Endothelial cell of umbilical vein (primary cell): ENCODE data around the gene NUDT3. TPM values are rescaled to one million over a fixed set of nuclear protein-coding genes. Genes with fewer than 3 reads are reported as not detected.

Experiments used
- BruUV-seq: library from RNA; stranded (reverse); fragments of 400-500 nt; replicated peaks from 2 replicates; lab custom pipeline; 2021; lab: Mats Ljungman, UMichigan
- CTCF ChIA-PET: fragments of 300-600, 350-600 bp; sonication (Branson Sonifier 250); formaldehyde crosslinking; loops from one replicate; lab custom pipeline; 2021; ENCODE audit warnings: antibody characterized with exemption, inconsistent platforms; lab: Charles Lee
- POLR2A ChIA-PET: fragments of 300-600, 350-600 bp; sonication (Branson Sonifier 250); formaldehyde crosslinking; loops from one replicate; lab custom pipeline; 2021; ENCODE audit warnings: antibody characterized with exemption, inconsistent platforms; lab: Charles Lee
- DNase-seq: peaks from one replicate; pipeline ENCODE4 v3.0.0-alpha.2; 2011; ENCODE audit warnings: low read depth, low spot score
- FAIRE-seq: peaks from 2 replicates; lab custom pipeline; 2011; peaks lifted over from hg19 to GRCh38; lab: Jason Lieb, UNC
- H2AFZ ChIP-seq: 2 replicates; pipeline ENCODE4 v1.6.0; 2012; ENCODE audit warnings: low read depth, low read length, control low read depth, inconsistent platforms
- H3K27ac ChIP-seq: 2 replicates; pipeline ENCODE4 v1.5.1; 2011; ENCODE audit warnings: low read depth, mild to moderate bottlenecking, control low read depth, low read length, moderate library complexity; ENCODE audit not compliant: insufficient read depth
- H3K27me3 ChIP-seq, 2 experiments: 2 replicates each; pipeline versions ENCODE4 v1.6.0 to v1.6.1; 2011; ENCODE audit warnings: low read length in 2 of 2, mixed read lengths in 1 of 2; ENCODE audit not compliant: control insufficient read depth in 2 of 2, insufficient read depth in 2 of 2
- H3K36me3 ChIP-seq, 2 experiments: 2 replicates in 1 of 2; 3 replicates in 1 of 2; pipeline ENCODE4 v1.5.1; 2011; ENCODE audit warnings: low read length in 2 of 2, mild to moderate bottlenecking in 1 of 2, moderate library complexity in 1 of 2; ENCODE audit not compliant: control insufficient read depth in 2 of 2, insufficient read depth in 2 of 2; ENCODE audit errors: extremely low read depth in 1 of 2
- H3K4me1 ChIP-seq: 3 replicates; pipeline ENCODE4 v1.5.1; 2011; ENCODE audit warnings: mild to moderate bottlenecking, low read length; ENCODE audit not compliant: control insufficient read depth, insufficient read depth; ENCODE audit errors: extremely low read depth
- H3K4me2 ChIP-seq: 2 replicates; pipeline ENCODE4 v1.6.1; 2011; ENCODE audit warnings: low read length, control low read depth, mixed read lengths; ENCODE audit not compliant: insufficient read depth
- H3K4me3 ChIP-seq, 3 experiments: fragments of 200-600 bp in 1 of 3; sonication (generic), shearing (Covaris generic) in 1 of 3; replicated peaks in 1 of 3; 2 replicates each; pipeline ENCODE4 v1.5.1; 2011 to 2016; ENCODE audit warnings: control low read depth in 3 of 3, low read length in 3 of 3, mild to moderate bottlenecking in 2 of 3, inconsistent platforms in 1 of 3, low read depth in 1 of 3, moderate library complexity in 1 of 3; ENCODE audit not compliant: insufficient read depth in 1 of 3
- H3K79me2 ChIP-seq: 2 replicates; pipeline ENCODE4 v1.6.0; 2012; ENCODE audit warnings: low read length, inconsistent platforms; ENCODE audit not compliant: control insufficient read depth, insufficient read depth
- H3K9ac ChIP-seq: replicated peaks from 2 replicates; pipeline ENCODE3; 2011; ENCODE audit warnings: low read length, control low read depth; ENCODE audit not compliant: insufficient read depth; ENCODE audit errors: extremely low read depth
- H3K9me1 ChIP-seq: replicated peaks from 3 replicates; pipeline ENCODE4 v1.6.0; 2011; ENCODE audit warnings: mild to moderate bottlenecking, low read length; ENCODE audit not compliant: control insufficient read depth, insufficient read depth; ENCODE audit errors: extremely low read depth
- H3K9me3 ChIP-seq: replicated peaks from 2 replicates; pipeline ENCODE4 v1.5.1; 2012; ENCODE audit warnings: low read length, inconsistent platforms; ENCODE audit not compliant: control insufficient read depth, insufficient read depth
- H4K20me1 ChIP-seq: replicated peaks from 2 replicates; pipeline ENCODE3; 2011; ENCODE audit warnings: mild to moderate bottlenecking, low read length; ENCODE audit not compliant: control insufficient read depth, insufficient read depth; ENCODE audit errors: extremely low read depth
- CTCF ChIP-seq, 2 donors: IDR thresholded peaks; 1 replicate in 1 of 2; 2 replicates in 1 of 2; pipeline ENCODE4 v1.5.1; 2011; ENCODE audit warnings: low read length in 2 of 2, mild to moderate bottlenecking in 2 of 2, moderate library complexity in 2 of 2, control low read depth in 1 of 2, inconsistent platforms in 1 of 2, low read depth in 1 of 2; ENCODE audit not compliant: insufficient read depth in 1 of 2; ENCODE audit errors: extremely low read depth in 1 of 2
- EZH2 ChIP-seq: IDR thresholded peaks from 2 replicates; pipeline ENCODE4 v1.6.1; 2012; ENCODE audit warnings: borderline replicate concordance, low read depth, mild to moderate bottlenecking, moderate library complexity, low read length, inconsistent platforms; ENCODE audit not compliant: severe bottlenecking
- FOS ChIP-seq: IDR thresholded peaks from 2 replicates; pipeline ENCODE4 v1.6.1; 2011; ENCODE audit warnings: mild to moderate bottlenecking, low read length, moderate library complexity, borderline replicate concordance; ENCODE audit not compliant: insufficient read depth
- GATA2 ChIP-seq: IDR thresholded peaks from 2 replicates; pipeline ENCODE4 v1.7.0; 2011; ENCODE audit warnings: low read depth, mild to moderate bottlenecking, moderate library complexity, mixed read lengths, low read length; ENCODE audit not compliant: insufficient read length, insufficient read depth
- JUN ChIP-seq: IDR thresholded peaks from 2 replicates; pipeline ENCODE4 v1.6.1; 2011; ENCODE audit warnings: borderline replicate concordance, low read depth; ENCODE audit not compliant: insufficient read length, insufficient read depth
- MAX ChIP-seq: IDR thresholded peaks from 2 replicates; pipeline ENCODE4 v1.6.1; 2011; ENCODE audit not compliant: insufficient read depth, insufficient read length
- MYC ChIP-seq: IDR thresholded peaks from one replicate; pipeline ENCODE4 v1.6.1; 2011; ENCODE audit warnings: mild to moderate bottlenecking, low read depth, low read length
- POLR2A ChIP-seq: IDR thresholded peaks from 2 replicates; pipeline ENCODE4 v1.6.1; 2012; ENCODE audit warnings: low read depth, mild to moderate bottlenecking, control low read depth, low read length
- POLR2AphosphoS5 ChIP-seq: IDR thresholded peaks from 2 replicates; pipeline ENCODE4 v1.6.1; 2012; ENCODE audit warnings: low read depth, mild to moderate bottlenecking, control low read depth, low read length, moderate library complexity; ENCODE audit not compliant: insufficient read depth
- dilution Hi-C: fragments of 300-500 bp; cut with MboI; formaldehyde crosslinking; loops from one replicate; pipeline ENCODE4 v1.15.0; 2019; ENCODE audit warnings: low sequenced_read_pairs; ENCODE audit not compliant: extremely low pct_ligation_motif_present
- intact Hi-C: fragments of 100-400 bp; cut with micrococcal nuclease; formaldehyde crosslinking; loops from one replicate; pipeline ENCODE4 v1.10.0; 2022
- polyA plus RNA-seq, 4 experiments: library from polyadenylated mRNA; depleted of rRNA in 3 of 4; stranded (reverse) in 3 of 4; unstranded in 1 of 4; fragments of >200 nt; gene quantifications; 2 replicates each; pipeline versions ENCODE4 v1.2.1 to v1.2.3, GENCODE V29; 2011 to 2012; ENCODE audit warnings: missing spikeins in 1 of 4
- total RNA-seq: library from RNA; stranded (reverse); gene quantifications from 2 replicates; pipeline ENCODE4 v1.2.3, GENCODE V29; 2021

Gene NUDT3
- total and polyA plus RNA-seq, 2 donors (not counting 3 experiments of a cell fraction or from before 2014, with no cell fraction given): 11.9 to 30.9 TPM

- no peak for FAIRE-seq
- Histone ChIP-seq H3K4me3 (no peak overlapping the region), H3K27ac (no peak overlapping the region), H4K20me1 (no peaks in the 10 kb centered on the region), H3K9ac (no peak overlapping the region), H3K9me3 (no peaks in the 10 kb centered on the region), H3K4me2 (no peak overlapping the region), H3K79me2 (peaks cover 50% of the 10 kb centered on the region), H3K9me1 (no peaks in the 10 kb centered on the region), H2AFZ (no peak overlapping the region), H3K27me3 (no peaks in the 10 kb centered on the region), H3K4me1 (peaks cover 56% of the 10 kb centered on the region), H3K36me3 (no peaks in the 10 kb centered on the region)
- BruUV-seq: no TSS peak
- intact Hi-C loops (loop anchor here (2.0 kb wide), 1 partner anchor 91 kb away; the partner anchor contains the start of gene SMIM29), dilution Hi-C loops (no loop called here)
- TF ChIP-seq JUN (no peak), POLR2AphosphoS5 (no peak)
- CTCF ChIA-PET: interaction anchor here (2.7 kb wide), 1 partner anchor 91 kb away, joined by 10 read pairs; the partner anchor contains the start of gene SMIM29
- POLR2A ChIA-PET: no interaction called here
- DNase-seq: no peak
These were observed 52.5 kb downstream of the NUDT3 start for GRCh38 chr6:34339971-34340370.

- H4K20me1 ChIP-seq: no peaks in the 10 kb centered on the region
- dilution Hi-C loops: no loop called here
- no peak for FAIRE-seq
- TF ChIP-seq CTCF (IDR thresholded peaks at IDR 0.05; ENCODE audit: extremely low read depth in 1 of 2, insufficient read depth in 1 of 2, low read depth in 1 of 2, low read length in 2 of 2): no peak
- TF ChIP-seq FOS: no peak
- TF ChIP-seq MYC: no peak
- no peak for TF ChIP-seq JUN
- TF ChIP-seq EZH2: no peak
- TF ChIP-seq MAX: no peak
- no peak for TF ChIP-seq GATA2
- TF ChIP-seq POLR2AphosphoS5: no peak
- TF ChIP-seq POLR2A: no peak
- H3K9ac ChIP-seq: no peak overlapping the region
- H3K79me2 ChIP-seq: peaks cover 49% of the 10 kb centered on the region
- H3K27ac ChIP-seq: no peak overlapping the region
- BruUV-seq: no TSS peak
- ChIA-PET CTCF (interaction anchor here (1.1 to 1.4 kb wide), 4 partner anchors 11 to 75 kb away, joined by 3 to 4 read pairs (median 4); no protein-coding TSS in a partner anchor), POLR2A (no interaction called here)
- no peaks in the 10 kb centered on the region for H3K9me1 ChIP-seq
- H3K27me3 ChIP-seq: no peaks in the 10 kb centered on the region
- no peak for DNase-seq
- no peak overlapping the region for H2AFZ ChIP-seq
- intact Hi-C loops: no loop called here
- H3K4me3 ChIP-seq: no peak overlapping the region
- H3K36me3 ChIP-seq: no peaks in the 10 kb centered on the region
- peaks cover 56% of the 10 kb centered on the region for H3K4me1 ChIP-seq
- no peak overlapping the region for H3K4me2 ChIP-seq
- H3K9me3 ChIP-seq: no peaks in the 10 kb centered on the region
These were observed 53.0 kb downstream of the NUDT3 start for GRCh38 chr6:34339432-34339831.
